Measurements from ENCODE around the gene GPR68.

- TF ChIP-seq, protein P1, sequence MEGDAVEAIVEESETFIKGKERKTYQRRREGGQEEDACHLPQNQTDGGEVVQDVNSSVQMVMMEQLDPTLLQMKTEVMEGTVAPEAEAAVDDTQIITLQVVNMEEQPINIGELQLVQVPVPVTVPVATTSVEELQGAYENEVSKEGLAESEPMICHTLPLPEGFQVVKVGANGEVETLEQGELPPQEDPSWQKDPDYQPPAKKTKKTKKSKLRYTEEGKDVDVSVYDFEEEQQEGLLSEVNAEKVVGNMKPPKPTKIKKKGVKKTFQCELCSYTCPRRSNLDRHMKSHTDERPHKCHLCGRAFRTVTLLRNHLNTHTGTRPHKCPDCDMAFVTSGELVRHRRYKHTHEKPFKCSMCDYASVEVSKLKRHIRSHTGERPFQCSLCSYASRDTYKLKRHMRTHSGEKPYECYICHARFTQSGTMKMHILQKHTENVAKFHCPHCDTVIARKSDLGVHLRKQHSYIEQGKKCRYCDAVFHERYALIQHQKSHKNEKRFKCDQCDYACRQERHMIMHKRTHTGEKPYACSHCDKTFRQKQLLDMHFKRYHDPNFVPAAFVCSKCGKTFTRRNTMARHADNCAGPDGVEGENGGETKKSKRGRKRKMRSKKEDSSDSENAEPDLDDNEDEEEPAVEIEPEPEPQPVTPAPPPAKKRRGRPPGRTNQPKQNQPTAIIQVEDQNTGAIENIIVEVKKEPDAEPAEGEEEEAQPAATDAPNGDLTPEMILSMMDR (IDR thresholded peaks at IDR 0.05), result no peak
- no peak for TF ChIP-seq POLR2A (IDR thresholded peaks at IDR 0.05)
Observed at GRCh38 chr14:91270619-91271018, 26.1 kb upstream of the GPR68 start.

All from body of pancreas (tissue), 4 donors.